Stomach (tissue), 4 donors: ENCODE results near the gene WDR35.

Source experiments
- CTCF ChIP-seq, 7 experiments: fragments of 450-650 bp in 4 of 7; fragments of 200-600 bp in 3 of 7; sonication (generic) in 3 of 7; IDR thresholded peaks; one replicate each; pipeline ENCODE4 v1.5.1; 2016 to 2019; ENCODE audit warnings: antibody characterized with exemption in 7 of 7, control low read depth in 2 of 7, mild to moderate bottlenecking in 1 of 7
- POLR2A ChIP-seq, 4 donors: fragments of 450-650 bp; IDR thresholded peaks; one replicate each; pipeline ENCODE4 v1.6.1; 2016; ENCODE audit warnings: antibody characterized with exemption in 4 of 4, control low read depth in 2 of 4, mild to moderate bottlenecking in 1 of 4, moderate library complexity in 1 of 4
- POLR2AphosphoS5 ChIP-seq, 3 donors: sonication (generic); formaldehyde crosslinking; IDR thresholded peaks; one replicate each; pipeline ENCODE4 v1.6.1; 2016; ENCODE audit warnings: antibody characterized with exemption in 3 of 3

DNA sequence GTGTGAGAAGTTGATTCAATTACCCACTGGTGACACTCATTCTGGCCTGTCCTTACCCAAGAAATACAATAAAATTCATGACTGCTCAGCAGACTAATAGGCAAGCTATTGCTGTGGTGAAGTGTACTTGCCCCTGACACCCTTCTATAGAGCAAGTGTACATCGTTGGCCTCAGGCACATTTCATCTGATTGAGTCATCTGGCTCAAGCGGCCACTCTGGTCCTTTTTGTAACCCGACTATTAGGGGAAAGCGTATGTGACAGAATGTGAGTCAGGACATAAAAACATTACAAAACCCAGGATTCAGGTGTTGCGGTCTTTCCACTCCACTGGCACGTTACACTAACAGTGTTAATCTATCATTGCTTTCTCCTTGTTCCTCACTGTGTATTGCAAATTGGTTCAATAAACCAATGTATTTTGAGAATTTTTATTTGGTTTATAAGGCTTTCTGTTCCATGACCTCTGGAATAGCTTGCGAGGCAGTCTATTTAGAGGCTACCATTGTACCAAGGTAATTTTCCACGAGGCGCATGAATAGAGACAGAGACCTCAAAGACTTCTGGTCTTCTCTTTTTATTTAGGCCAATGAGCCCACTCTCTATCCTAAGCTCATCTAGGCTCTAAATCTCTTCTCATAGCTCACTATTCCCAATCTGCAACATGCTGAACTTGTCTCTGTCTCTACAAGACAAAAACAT is 77.9 kb downstream of the WDR35 start:
- no peak for TF ChIP-seq POLR2A (IDR thresholded peaks at IDR 0.05)
- no peak for TF ChIP-seq CTCF (IDR thresholded peaks at IDR 0.05)
- no peak for TF ChIP-seq POLR2AphosphoS5 (IDR thresholded peaks at IDR 0.05)
